Lower lobe of right lung (tissue), 2 donors: ENCODE measurements around the gene FAM171A2. TPM values are rescaled to one million over a fixed set of nuclear protein-coding genes. Genes with fewer than 3 reads are reported as not detected.

Experiments
- ATAC-seq, 2 donors: fragments of 200-7000 bp; cut with Tn5 transposase; one replicate each; pipeline ENCODE4 v1.9.1; 2020 to 2022; ENCODE audit warnings: mild to moderate bottlenecking in 2 of 2, moderate library complexity in 2 of 2
- DNase-seq: peaks from one replicate; pipeline ENCODE4 v3.0.0-alpha.2; 2020
- H3K27ac ChIP-seq: fragments of 200-600 bp; one replicate; pipeline ENCODE4 v1.8.0; 2022
- H3K27me3 ChIP-seq: fragments of 200-600 bp; one replicate; pipeline ENCODE4 v1.8.0; 2022; ENCODE audit warnings: low read depth
- H3K36me3 ChIP-seq: fragments of 200-600 bp; one replicate; pipeline ENCODE4 v1.8.0; 2022; ENCODE audit warnings: mild to moderate bottlenecking
- H3K4me1 ChIP-seq: fragments of 200-600 bp; one replicate; pipeline ENCODE4 v1.8.0; 2022
- H3K4me3 ChIP-seq: fragments of 200-600 bp; one replicate; pipeline ENCODE4 v1.8.0; 2022; ENCODE audit warnings: mild to moderate bottlenecking
- H3K9me3 ChIP-seq: fragments of 200-600 bp; one replicate; pipeline ENCODE4 v1.8.0; 2022
- CTCF ChIP-seq: fragments of 200-600 bp; IDR thresholded peaks from one replicate; pipeline ENCODE4 v1.8.0; 2022; ENCODE audit warnings: antibody characterized with exemption, mild to moderate bottlenecking
- intact Hi-C: fragments of 100-400 bp; cut with DNase I; formaldehyde crosslinking; loops from one replicate; pipeline ENCODE4 v1.11.0; 2022
- total RNA-seq: library from RNA; stranded (reverse); fragmentation: NEBNext Ultra II Directional; extraction: Animal tissue kit (Norgen Biotek cat#: 25700); gene quantifications from one replicate; pipeline ENCODE4 v1.2.1, GENCODE V29; 2021
- donor health status: DM: no; HTN: yes; CAD: no; lungs with severe emphysema.

FAM171A2 gene
- total RNA-seq, 1 donor from 2014 or later, result 1.2 TPM

- Histone ChIP-seq H3K9me3 (no peaks in the 10 kb centered on the region), H3K36me3 (no peaks in the 10 kb centered on the region), H3K4me3 (no peak overlapping the region), H3K27ac (no peak overlapping the region), H3K4me1 (peaks cover 16% of the 10 kb centered on the region), H3K27me3 (peaks cover 17% of the 10 kb centered on the region)
- intact Hi-C loops, result no loop called here
- no peak for DNase-seq
- no peak for ATAC-seq
- no peak for TF ChIP-seq CTCF
Measured at GRCh38 chr17:44382917-44383316, 19.3 kb upstream of the FAM171A2 start.

- no peak overlapping the region for H3K27ac ChIP-seq
- no peak for ATAC-seq
- H3K4me3 ChIP-seq, result no peak overlapping the region
- no peak for DNase-seq
- no peaks in the 10 kb centered on the region for H3K9me3 ChIP-seq
- peaks cover 17% of the 10 kb centered on the region for H3K27me3 ChIP-seq
- no peak for TF ChIP-seq CTCF
- intact Hi-C loops, result no loop called here
- peaks cover 16% of the 10 kb centered on the region for H3K4me1 ChIP-seq
- no peaks in the 10 kb centered on the region for H3K36me3 ChIP-seq
Measured at GRCh38 chr17:44381810-44382305, 18.2 kb upstream of the FAM171A2 start.

GRCh38 chr17:44380767-44381166 lies 17.1 kb upstream of the FAM171A2 start:
- intact Hi-C loops, result no loop called here
- H3K27ac ChIP-seq, result no peak overlapping the region
- no peak for DNase-seq
- H3K4me3 ChIP-seq, result no peak overlapping the region
- no peaks in the 10 kb centered on the region for H3K36me3 ChIP-seq
- no peaks in the 10 kb centered on the region for H3K9me3 ChIP-seq
- no peak for TF ChIP-seq CTCF
- H3K4me1 ChIP-seq, result peaks cover 12% of the 10 kb centered on the region
- ATAC-seq, result no peak
- peaks cover 10% of the 10 kb centered on the region for H3K27me3 ChIP-seq

GRCh38 chr17:44379887-44380286 lies 16.2 kb upstream of the FAM171A2 start:
- H3K36me3 ChIP-seq, result no peaks in the 10 kb centered on the region
- peaks cover 6% of the 10 kb centered on the region for H3K4me1 ChIP-seq
- H3K4me3 ChIP-seq, result no peak overlapping the region
- intact Hi-C loops, result no loop called here
- no peak for DNase-seq
- H3K9me3 ChIP-seq, result no peaks in the 10 kb centered on the region
- no peak for ATAC-seq
- H3K27ac ChIP-seq, result no peak overlapping the region
- no peak for TF ChIP-seq CTCF
- peaks cover 7% of the 10 kb centered on the region for H3K27me3 ChIP-seq

GRCh38 chr17:44378171-44378705 lies 14.6 kb upstream of the FAM171A2 start:
- no peak for ATAC-seq
- TF ChIP-seq CTCF, result no peak
- intact Hi-C loops, result no loop called here

More at GRCh38 chr17:44378171-44378705, 14.6 kb upstream of the FAM171A2 start:
- no peak overlapping the region for H3K27ac ChIP-seq
- H3K27me3 ChIP-seq, result no peaks in the 10 kb centered on the region
- no peak overlapping the region for H3K4me3 ChIP-seq
- no peaks in the 10 kb centered on the region for H3K36me3 ChIP-seq
- H3K4me1 ChIP-seq, result peaks cover 8% of the 10 kb centered on the region
- H3K9me3 ChIP-seq, result no peaks in the 10 kb centered on the region
- DNase-seq, result no peak
